Measurements from ENCODE around the gene PTPRG.

PTPRG gene

DNA sequence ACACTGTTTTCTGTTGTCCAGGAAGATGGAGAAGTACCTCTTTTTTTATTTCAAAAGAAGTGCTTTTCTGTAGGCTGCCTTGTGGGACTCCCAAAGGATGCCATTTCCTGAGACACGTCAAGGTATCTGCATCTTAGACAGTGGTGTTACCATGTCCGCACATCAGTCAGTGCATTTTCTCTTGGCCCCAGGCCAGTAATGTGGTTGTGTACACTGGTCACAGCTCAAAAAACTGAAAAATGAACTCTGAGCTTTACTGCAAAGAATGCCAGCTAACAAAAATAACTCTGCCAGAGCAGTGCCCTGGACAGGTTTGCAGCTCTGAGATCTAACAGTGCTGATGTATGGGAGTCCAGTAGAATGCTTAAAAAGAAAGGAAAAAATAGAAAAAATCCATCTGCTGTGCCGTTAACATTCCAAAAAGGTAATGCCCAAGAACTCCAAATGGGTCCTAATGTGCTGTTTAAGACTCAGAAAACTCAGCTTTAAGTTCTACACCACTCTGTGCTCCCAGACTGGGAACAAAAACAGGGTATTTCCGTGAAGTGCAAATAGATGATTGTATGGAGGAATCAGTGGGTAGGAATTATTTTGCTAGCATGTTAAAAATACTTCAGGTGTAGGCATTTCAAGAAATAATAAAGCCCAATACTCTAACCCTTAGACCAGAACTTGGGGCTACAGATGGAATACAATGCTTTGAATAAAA is 496.1 kb downstream of the PTPRG start:
- H4K91ac ChIP-seq (ENCODE audit: low read depth, low read length): no peak overlapping the region
- no peak overlapping the region for H4K12ac ChIP-seq (ENCODE audit: low read depth, low read length)
- no peak overlapping the region for H3K9ac ChIP-seq (ENCODE audit: low read length)
- no peak overlapping the region for H2BK120ac ChIP-seq (ENCODE audit: insufficient read depth, low read length, poor library complexity)
- no peaks in the 10 kb centered on the region for H3K27me3 ChIP-seq (ENCODE audit: insufficient read depth, low read length)
- H3K79me1 ChIP-seq (ENCODE audit: low read length): no peaks in the 10 kb centered on the region
- no peaks in the 10 kb centered on the region for H3K36me3 ChIP-seq (ENCODE audit: control insufficient read depth in 1 of 2, insufficient read depth in 2 of 2, low read length in 2 of 2)
- H3K4me1 ChIP-seq (ENCODE audit: control insufficient read depth in 1 of 2, insufficient read depth in 2 of 2, low read length in 2 of 2): no peaks in the 10 kb centered on the region
- no peak overlapping the region for H3K4me2 ChIP-seq (ENCODE audit: low read length)
- H2AFZ ChIP-seq (ENCODE audit: insufficient read depth, low read length, poor library complexity): no peak overlapping the region
- no peak overlapping the region for H4K8ac ChIP-seq (ENCODE audit: low read depth, low read length)
- H3K27ac ChIP-seq (ENCODE audit: low read depth, low read length): no peak overlapping the region
- H3K4ac ChIP-seq (ENCODE audit: low read depth, low read length): no peak overlapping the region
- no peak overlapping the region for H3K4me3 ChIP-seq (ENCODE audit: low read depth, low read length)
- WGBS (ENCODE audit: extremely low coverage, insufficient coverage, insufficient read length): no CpG with 5 or more reads among the region's 4 CpGs
- H3K14ac ChIP-seq (ENCODE audit: low read length): no peak overlapping the region
- H3K23ac ChIP-seq (ENCODE audit: low read length): no peak overlapping the region
- H2BK12ac ChIP-seq (ENCODE audit: low read length): no peak overlapping the region
- H3K9me3 ChIP-seq (ENCODE audit: insufficient read depth, low read depth, low read length): no peaks in the 10 kb centered on the region
- no peak for DNase-seq
- no peak overlapping the region for H3K18ac ChIP-seq (ENCODE audit: low read length)
- H2AK5ac ChIP-seq (ENCODE audit: low read length): no peak overlapping the region
- H3K79me2 ChIP-seq (ENCODE audit: control insufficient read depth, insufficient read depth, low read length, poor library complexity): no peaks in the 10 kb centered on the region
- no peak overlapping the region for H2BK5ac ChIP-seq (ENCODE audit: low read depth, low read length, poor library complexity)

DNA sequence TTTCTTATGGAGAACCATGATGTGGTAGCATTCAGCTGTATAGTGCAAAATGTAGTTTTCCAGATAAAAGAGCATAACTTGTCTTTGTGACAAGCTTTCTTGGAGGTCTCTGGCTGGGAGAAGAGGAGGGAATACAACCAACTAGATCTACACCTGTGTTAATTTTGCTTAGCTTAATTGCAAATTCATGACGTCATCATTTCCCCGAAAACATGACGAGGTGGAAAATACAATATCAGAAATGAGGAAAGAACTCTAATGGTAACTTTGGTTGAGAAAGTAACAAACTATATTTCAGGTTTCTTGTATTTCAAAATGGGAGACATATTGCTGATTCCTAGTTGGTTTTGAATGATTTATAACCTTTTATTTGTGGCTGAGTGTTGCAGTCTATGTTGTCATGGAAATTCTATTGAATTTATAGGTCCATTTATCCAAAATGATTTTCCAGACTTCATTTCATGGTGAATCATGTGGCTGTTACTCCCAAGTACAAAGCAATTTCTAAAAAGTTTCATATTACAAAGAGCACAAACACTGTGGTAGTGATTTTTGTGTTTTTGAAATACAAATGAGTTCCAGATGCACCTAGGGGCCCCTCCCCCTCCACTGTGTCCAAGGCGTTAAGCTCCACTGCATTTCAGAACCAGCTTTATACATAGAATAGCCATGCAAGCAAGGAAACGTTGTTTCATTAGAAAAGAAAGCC is 504.8 kb downstream of the PTPRG start:
- Histone ChIP-seq H3K4me2 (ENCODE audit: low read length) (no peak overlapping the region), H3K4me1 (ENCODE audit: control insufficient read depth in 1 of 2, insufficient read depth in 2 of 2, low read length in 2 of 2) (no peaks in the 10 kb centered on the region), H3K27me3 (ENCODE audit: insufficient read depth, low read length) (no peaks in the 10 kb centered on the region), H3K9me3 (ENCODE audit: insufficient read depth, low read depth, low read length) (no peaks in the 10 kb centered on the region), H3K9ac (ENCODE audit: low read length) (no peak overlapping the region), H4K91ac (ENCODE audit: low read depth, low read length) (no peak overlapping the region), H3K23ac (ENCODE audit: low read length) (no peak overlapping the region), H3K79me2 (ENCODE audit: control insufficient read depth, insufficient read depth, low read length, poor library complexity) (no peaks in the 10 kb centered on the region), H3K79me1 (ENCODE audit: low read length) (no peaks in the 10 kb centered on the region), H3K4me3 (ENCODE audit: low read depth, low read length) (no peak overlapping the region), H2AFZ (ENCODE audit: insufficient read depth, low read length, poor library complexity) (no peak overlapping the region), H3K36me3 (ENCODE audit: control insufficient read depth in 1 of 2, insufficient read depth in 2 of 2, low read length in 2 of 2) (no peaks in the 10 kb centered on the region), H4K12ac (ENCODE audit: low read depth, low read length) (no peak overlapping the region), H3K18ac (ENCODE audit: low read length) (no peak overlapping the region), H2BK5ac (ENCODE audit: low read depth, low read length, poor library complexity) (no peak overlapping the region), H2AK5ac (ENCODE audit: low read length) (no peak overlapping the region), H3K14ac (ENCODE audit: low read length) (no peak overlapping the region), H2BK120ac (ENCODE audit: insufficient read depth, low read length, poor library complexity) (no peak overlapping the region), H4K8ac (ENCODE audit: low read depth, low read length) (no peak overlapping the region), H2BK12ac (ENCODE audit: low read length) (no peak overlapping the region), H3K27ac (ENCODE audit: low read depth, low read length) (no peak overlapping the region), H3K4ac (ENCODE audit: low read depth, low read length) (no peak overlapping the region)
- no CpG with 5 or more reads among the region's 5 CpGs for WGBS (ENCODE audit: extremely low coverage, insufficient coverage, insufficient read length)
- DNase-seq: no peak

DNA sequence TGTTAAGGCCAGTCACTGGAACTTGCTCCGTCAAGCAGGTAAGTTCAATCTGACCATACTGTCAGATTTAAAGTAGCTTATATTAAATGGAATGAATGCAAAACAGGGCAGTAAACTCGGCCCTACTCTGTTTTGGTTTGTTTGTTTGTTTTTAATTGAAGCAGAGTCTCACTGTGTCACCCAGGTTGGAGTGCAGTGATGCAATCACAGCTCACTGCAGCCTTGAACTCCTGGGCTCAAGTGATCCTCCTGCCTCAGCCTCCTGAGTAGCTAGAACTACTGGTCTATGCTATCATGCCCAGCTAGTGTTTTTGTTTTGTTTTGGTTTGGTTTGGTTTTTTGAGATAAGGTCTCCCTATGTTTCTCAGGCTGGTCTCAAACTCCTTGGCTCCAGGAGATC is 507.0 kb downstream of the PTPRG start:
- no peaks in the 10 kb centered on the region for H3K4me1 ChIP-seq (ENCODE audit: control insufficient read depth in 1 of 2, insufficient read depth in 2 of 2, low read length in 2 of 2)
- no peak overlapping the region for H3K4ac ChIP-seq (ENCODE audit: low read depth, low read length)
- H4K91ac ChIP-seq (ENCODE audit: low read depth, low read length): no peak overlapping the region
- no peak overlapping the region for H3K4me2 ChIP-seq (ENCODE audit: low read length)
- no peaks in the 10 kb centered on the region for H3K79me1 ChIP-seq (ENCODE audit: low read length)
- no peak overlapping the region for H3K18ac ChIP-seq (ENCODE audit: low read length)
- no peak overlapping the region for H2BK120ac ChIP-seq (ENCODE audit: insufficient read depth, low read length, poor library complexity)
- H3K36me3 ChIP-seq (ENCODE audit: control insufficient read depth in 1 of 2, insufficient read depth in 2 of 2, low read length in 2 of 2): no peaks in the 10 kb centered on the region
- no peak overlapping the region for H3K9ac ChIP-seq (ENCODE audit: low read length)
- no peak overlapping the region for H3K14ac ChIP-seq (ENCODE audit: low read length)
- no peaks in the 10 kb centered on the region for H3K79me2 ChIP-seq (ENCODE audit: control insufficient read depth, insufficient read depth, low read length, poor library complexity)
- H2AK5ac ChIP-seq (ENCODE audit: low read length): no peak overlapping the region
- H3K9me3 ChIP-seq (ENCODE audit: insufficient read depth, low read depth, low read length): no peaks in the 10 kb centered on the region
- no peak overlapping the region for H2AFZ ChIP-seq (ENCODE audit: insufficient read depth, low read length, poor library complexity)
- no peaks in the 10 kb centered on the region for H3K27me3 ChIP-seq (ENCODE audit: insufficient read depth, low read length)
- no peak overlapping the region for H3K4me3 ChIP-seq (ENCODE audit: low read depth, low read length)
- no peak overlapping the region for H4K12ac ChIP-seq (ENCODE audit: low read depth, low read length)
- H3K23ac ChIP-seq (ENCODE audit: low read length): no peak overlapping the region
- H3K27ac ChIP-seq (ENCODE audit: low read depth, low read length): no peak overlapping the region
- WGBS (ENCODE audit: extremely low coverage, insufficient coverage, insufficient read length): no CpG with 5 or more reads among the region's 2 CpGs
- no peak for DNase-seq
- no peak overlapping the region for H2BK5ac ChIP-seq (ENCODE audit: low read depth, low read length, poor library complexity)
- no peak overlapping the region for H4K8ac ChIP-seq (ENCODE audit: low read depth, low read length)
- H2BK12ac ChIP-seq (ENCODE audit: low read length): no peak overlapping the region

DNA sequence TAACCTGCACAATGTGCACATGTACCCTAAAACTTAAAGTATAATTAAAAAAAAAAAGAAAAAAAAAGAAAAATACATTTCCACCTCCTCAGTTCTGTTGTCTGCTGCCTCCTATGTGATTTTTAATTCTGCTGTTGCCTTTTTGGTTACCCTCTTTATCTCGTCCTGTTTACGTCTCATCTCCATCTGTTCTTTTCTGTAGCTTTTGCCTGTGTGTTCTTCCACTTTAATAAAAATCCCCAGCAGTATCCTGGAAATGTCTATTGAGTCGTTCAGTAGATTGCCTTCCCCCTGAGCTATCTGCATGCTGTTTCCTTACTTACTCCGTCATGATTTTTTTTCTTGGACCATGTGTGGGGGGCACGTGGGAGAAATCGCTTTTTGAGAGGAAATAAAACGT is 509.5 kb downstream of the PTPRG start:
- H3K4ac ChIP-seq (ENCODE audit: low read depth, low read length): no peak overlapping the region
- H3K36me3 ChIP-seq (ENCODE audit: control insufficient read depth in 1 of 2, insufficient read depth in 2 of 2, low read length in 2 of 2): no peaks in the 10 kb centered on the region
- no peak overlapping the region for H3K27ac ChIP-seq (ENCODE audit: low read depth, low read length)
- H2BK5ac ChIP-seq (ENCODE audit: low read depth, low read length, poor library complexity): no peak overlapping the region
- no peak overlapping the region for H2BK12ac ChIP-seq (ENCODE audit: low read length)
- no CpG with 5 or more reads among the region's 7 CpGs for WGBS (ENCODE audit: extremely low coverage, insufficient coverage, insufficient read length)
- H4K8ac ChIP-seq (ENCODE audit: low read depth, low read length): no peak overlapping the region
- H3K4me1 ChIP-seq (ENCODE audit: control insufficient read depth in 1 of 2, insufficient read depth in 2 of 2, low read length in 2 of 2): no peaks in the 10 kb centered on the region
- no peak overlapping the region for H2AFZ ChIP-seq (ENCODE audit: insufficient read depth, low read length, poor library complexity)
- H3K23ac ChIP-seq (ENCODE audit: low read length): no peak overlapping the region
- H2BK120ac ChIP-seq (ENCODE audit: insufficient read depth, low read length, poor library complexity): no peak overlapping the region
- no peaks in the 10 kb centered on the region for H3K27me3 ChIP-seq (ENCODE audit: insufficient read depth, low read length)
- H4K91ac ChIP-seq (ENCODE audit: low read depth, low read length): no peak overlapping the region
- DNase-seq: no peak
- no peak overlapping the region for H3K4me3 ChIP-seq (ENCODE audit: low read depth, low read length)
- H3K18ac ChIP-seq (ENCODE audit: low read length): no peak overlapping the region
- H3K14ac ChIP-seq (ENCODE audit: low read length): no peak overlapping the region
- no peak overlapping the region for H3K4me2 ChIP-seq (ENCODE audit: low read length)
- no peak overlapping the region for H4K12ac ChIP-seq (ENCODE audit: low read depth, low read length)
- no peak overlapping the region for H3K9ac ChIP-seq (ENCODE audit: low read length)
- H3K9me3 ChIP-seq (ENCODE audit: insufficient read depth, low read depth, low read length): no peaks in the 10 kb centered on the region
- no peak overlapping the region for H2AK5ac ChIP-seq (ENCODE audit: low read length)
- H3K79me2 ChIP-seq (ENCODE audit: control insufficient read depth, insufficient read depth, low read length, poor library complexity): no peaks in the 10 kb centered on the region
- no peaks in the 10 kb centered on the region for H3K79me1 ChIP-seq (ENCODE audit: low read length)
